Activated CD4-positive, alpha-beta T cell treated with anti-CD3 and anti-CD28 coated beads, Interleukin-2, amount 10 ng/mL, durations not matched to agents 7 days and 5 days (primary cell): ENCODE data around the gene CCHCR1. TPM values are rescaled to one million over a fixed set of nuclear protein-coding genes. Genes with fewer than 3 reads are reported as not detected.
A peak's percentile ranks its signal among the peaks of the same experiment; 100 is the strongest.

Source experiments
- CTCF ChIA-PET: fragments of 350-600 bp; sonication (Branson Sonifier 250); formaldehyde crosslinking; loops from one replicate; lab custom pipeline; 2021; ENCODE audit warnings: antibody characterized with exemption; lab: Charles Lee
- POLR2A ChIA-PET: fragments of 350-600 bp; sonication (Branson Sonifier 250); formaldehyde crosslinking; loops from one replicate; lab custom pipeline; 2021; ENCODE audit warnings: antibody characterized with exemption; lab: Charles Lee
- DNase-seq: peaks from one replicate; pipeline ENCODE4 v3.0.0-alpha.2; 2020
- H3K27ac Mint-ChIP-seq: one replicate; pipeline ENCODE4 v1.8.0; 2021; ENCODE audit warnings: mild to moderate bottlenecking, moderate library complexity, mixed read lengths
- H3K27me3 Mint-ChIP-seq: one replicate; pipeline ENCODE4 v1.8.0; 2021; ENCODE audit warnings: mixed read lengths
- H3K36me3 Mint-ChIP-seq: one replicate; pipeline ENCODE4 v1.8.0; 2021; ENCODE audit warnings: low read depth, mixed read lengths
- H3K4me1 Mint-ChIP-seq: one replicate; pipeline ENCODE4 v1.8.0; 2021; ENCODE audit warnings: mixed read lengths
- H3K4me3 Mint-ChIP-seq: one replicate; pipeline ENCODE4 v1.8.0; 2021; ENCODE audit warnings: mild to moderate bottlenecking, moderate library complexity, mixed read lengths
- H3K9me3 Mint-ChIP-seq: one replicate; pipeline ENCODE4 v1.8.0; 2021; ENCODE audit warnings: mixed read lengths
- total RNA-seq, 2 experiments: library from RNA; stranded (reverse); gene quantifications; one replicate each; pipeline ENCODE4 v1.2.3, GENCODE V29; 2021

The CCHCR1 gene
- total RNA-seq, 2 experiments from 2014 or later, result 43.4 to 44.7 TPM

- Mint-ChIP-seq H3K9me3 (peaks cover 2% of the 10 kb centered on the region), H3K4me1 (peaks cover 30% of the 10 kb centered on the region), H3K4me3 (no peak overlapping the region), H3K27ac (no peak overlapping the region), H3K36me3 (no peaks in the 10 kb centered on the region), H3K27me3 (peaks cover 10% of the 10 kb centered on the region)
- CTCF ChIA-PET, result no interaction called here
- DNase-seq, result no peak
- POLR2A ChIA-PET, result no interaction called here
These were observed 59.1 kb downstream of the CCHCR1 start for GRCh38 chr6:31098449-31098938.

GRCh38 chr6:31096656-31097055 lies 60.9 kb downstream of the CCHCR1 start:
- Mint-ChIP-seq H3K4me3 (no peak overlapping the region), H3K27me3 (peaks cover 10% of the 10 kb centered on the region), H3K9me3 (peaks cover 2% of the 10 kb centered on the region), H3K27ac (peak overlapping the region; percentile 73), H3K4me1 (peaks cover 31% of the 10 kb centered on the region), H3K36me3 (no peaks in the 10 kb centered on the region)
- ChIA-PET POLR2A (no interaction called here), CTCF (interaction anchor here (1.4 kb wide), 1 partner anchor 9 kb away, joined by 4 read pairs; no protein-coding TSS in a partner anchor)
- no peak for DNase-seq

GRCh38 chr6:31096215-31096614 lies 61.4 kb downstream of the CCHCR1 start:
- peaks cover 2% of the 10 kb centered on the region for H3K9me3 Mint-ChIP-seq
- ChIA-PET POLR2A (no interaction called here), CTCF (interaction anchor here (1.4 kb wide), 1 partner anchor 9 kb away, joined by 4 read pairs; no protein-coding TSS in a partner anchor)
- H3K4me1 Mint-ChIP-seq, result peaks cover 31% of the 10 kb centered on the region
- H3K27me3 Mint-ChIP-seq, result peaks cover 10% of the 10 kb centered on the region
- DNase-seq, result no peak
- no peak overlapping the region for H3K4me3 Mint-ChIP-seq
- H3K27ac Mint-ChIP-seq, result no peak overlapping the region
- H3K36me3 Mint-ChIP-seq, result no peaks in the 10 kb centered on the region

GRCh38 chr6:31094389-31094881 lies 63.2 kb downstream of the CCHCR1 start:
- ChIA-PET POLR2A (interaction anchor here (0.5 kb wide), 1 partner anchor 229 kb away, joined by 6 read pairs; no protein-coding TSS in a partner anchor), CTCF (interaction anchor here (1.0 to 3.0 kb wide), 4 partner anchors 8 to 373 kb away, joined by 3 to 7 read pairs (median 5); no protein-coding TSS in a partner anchor)
- DNase-seq, result peak; percentile 58

GRCh38 chr6:31092769-31093505 lies 64.7 kb downstream of the CCHCR1 start:
- Mint-ChIP-seq H3K36me3 (no peaks in the 10 kb centered on the region), H3K4me1 (peaks cover 31% of the 10 kb centered on the region), H3K4me3 (no peak overlapping the region), H3K27ac (no peak overlapping the region), H3K27me3 (no peaks in the 10 kb centered on the region), H3K9me3 (peaks cover 2% of the 10 kb centered on the region)
- no peak for DNase-seq
- POLR2A ChIA-PET, result no interaction called here
- CTCF ChIA-PET, result interaction anchor here (1.5 to 3.0 kb wide), 2 partner anchors 13 to 177 kb away, joined by 7 read pairs; no protein-coding TSS in a partner anchor

More at GRCh38 chr6:31094389-31094881, 63.2 kb downstream of the CCHCR1 start:
- peaks cover 2% of the 10 kb centered on the region for H3K9me3 Mint-ChIP-seq
- H3K27me3 Mint-ChIP-seq, result peaks cover 1% of the 10 kb centered on the region
- H3K4me3 Mint-ChIP-seq, result peak overlapping the region; percentile 13
- H3K36me3 Mint-ChIP-seq, result no peaks in the 10 kb centered on the region
- H3K27ac Mint-ChIP-seq, result peak overlapping the region; percentile 96
- peaks cover 31% of the 10 kb centered on the region for H3K4me1 Mint-ChIP-seq

Other genes with a start within 250 kb of the CCHCR1 start
- gene GTF2H4, start 249.6 kb downstream of the CCHCR1 start, total RNA-seq, result 10 to 100 TPM; 28.5 to 34.1 TPM
- 10 to 100 TPM; 34.3 to 40.2 TPM for gene VARS2, start 243.6 kb downstream of the CCHCR1 start, total RNA-seq
- not detected for gene SFTA2, start 225.6 kb downstream of the CCHCR1 start, total RNA-seq
- not detected for gene MUCL3, start 216.8 kb downstream of the CCHCR1 start, total RNA-seq
- not detected for gene MUC21, start 174.1 kb downstream of the CCHCR1 start, total RNA-seq
- gene MUC22, start 147.3 kb downstream of the CCHCR1 start, total RNA-seq, result not detected
- not detected for gene C6orf15, start 45.2 kb downstream of the CCHCR1 start, total RNA-seq
- gene PSORS1C1, start 43.0 kb downstream of the CCHCR1 start, total RNA-seq, result under 1 TPM in 1 of 2 experiments, not detected in 1; 0.57 TPM
- not detected for gene CDSN, start 37.4 kb downstream of the CCHCR1 start, total RNA-seq
- not detected for gene PSORS1C2, start 18.7 kb downstream of the CCHCR1 start, total RNA-seq
- gene TCF19, start 787 bp upstream of the CCHCR1 start, total RNA-seq, result 10 to 100 TPM; 86.3 to 86.7 TPM
- gene POU5F1, start 12.9 kb upstream of the CCHCR1 start, total RNA-seq, result under 1 TPM in 1 of 2 experiments, not detected in 1; 0.20 TPM
- 1,000 to 10,000 TPM; 1,296 to 1,446 TPM for gene HLA-C, start 114.3 kb upstream of the CCHCR1 start, total RNA-seq
- 1,000 to 10,000 TPM; 4,654 to 4,702 TPM for gene HLA-B, start 199.4 kb upstream of the CCHCR1 start, total RNA-seq
- 10 to 100 TPM; 10.5 to 10.8 TPM for gene MICA, start 245.8 kb upstream of the CCHCR1 start, total RNA-seq